HG03342 (cell line): ENCODE results near the gene TOR1AIP2.

Experiments used
- ATAC-seq: cut with Tn5 transposase; IDR thresholded peaks from one replicate; pipeline ENCODE4 v1.9.1; 2021; ENCODE audit warnings: mild to moderate bottlenecking, moderate library complexity; ENCODE audit not compliant: unreplicated experiment

Gene TOR1AIP2

GRCh38 chr1:179826626-179827280, 50.9 kb downstream of the TOR1AIP2 start:
- ATAC-seq = no peak

DNA sequence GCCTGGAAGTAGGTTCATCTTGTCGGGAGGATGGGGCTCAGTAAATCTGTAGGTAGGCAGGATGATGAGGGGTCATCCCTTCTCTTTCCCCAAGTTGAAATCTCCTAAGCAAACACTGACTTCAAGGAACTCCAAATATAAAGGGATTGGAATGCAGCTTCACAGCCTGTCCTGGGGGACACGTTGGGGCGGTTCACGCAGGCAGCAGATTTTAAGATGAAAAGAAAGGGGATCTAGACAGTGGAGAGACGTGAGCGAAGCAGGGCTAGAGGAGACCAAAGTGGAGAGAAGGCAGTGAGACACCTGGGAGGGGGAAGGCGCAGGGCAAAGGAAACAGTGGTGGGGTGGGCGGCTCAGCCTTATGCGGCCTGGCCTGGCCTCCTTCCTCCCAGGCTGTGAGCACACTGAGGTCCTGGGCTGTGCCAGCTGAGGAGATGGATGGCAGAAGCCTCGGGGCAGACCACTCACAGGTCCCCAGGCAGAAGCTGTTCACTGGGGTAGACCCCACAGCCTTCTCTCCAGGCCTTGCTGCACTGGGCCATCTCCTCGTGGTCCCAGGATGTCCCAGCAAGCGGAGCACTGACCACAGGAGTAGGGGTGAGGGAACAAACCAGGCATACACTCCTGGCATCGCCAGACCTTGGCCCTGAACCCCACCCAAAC, 51.7 kb downstream of the TOR1AIP2 start:
- no peak for ATAC-seq

DNA sequence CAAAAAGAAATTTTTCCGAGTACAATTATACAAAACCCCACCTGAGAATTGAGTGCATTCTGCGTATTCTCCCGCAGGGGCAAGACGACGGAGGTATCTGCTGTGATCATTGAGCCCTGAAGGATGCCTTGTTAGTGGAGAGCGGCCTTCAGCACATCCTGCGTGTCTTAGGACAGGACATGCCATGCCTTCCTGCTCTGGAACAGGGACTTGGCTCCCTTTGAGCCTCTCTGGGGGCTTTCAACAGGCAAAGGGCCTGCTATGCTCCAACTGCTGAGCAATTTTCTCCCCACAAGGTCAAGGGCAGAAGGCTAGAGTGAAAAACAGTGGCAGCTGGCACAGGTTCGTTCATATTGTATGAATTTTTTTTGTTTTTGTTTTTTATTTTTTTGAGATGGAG, 52.4 kb downstream of the TOR1AIP2 start:
- no peak for ATAC-seq

GRCh38 chr1:179824265-179824664, 53.3 kb downstream of the TOR1AIP2 start:
- ATAC-seq = no peak

GRCh38 chr1:179823693-179824092, 53.9 kb downstream of the TOR1AIP2 start:
- no peak for ATAC-seq

- no peak for ATAC-seq
Observed at GRCh38 chr1:179822065-179822464, 55.5 kb downstream of the TOR1AIP2 start.

DNA sequence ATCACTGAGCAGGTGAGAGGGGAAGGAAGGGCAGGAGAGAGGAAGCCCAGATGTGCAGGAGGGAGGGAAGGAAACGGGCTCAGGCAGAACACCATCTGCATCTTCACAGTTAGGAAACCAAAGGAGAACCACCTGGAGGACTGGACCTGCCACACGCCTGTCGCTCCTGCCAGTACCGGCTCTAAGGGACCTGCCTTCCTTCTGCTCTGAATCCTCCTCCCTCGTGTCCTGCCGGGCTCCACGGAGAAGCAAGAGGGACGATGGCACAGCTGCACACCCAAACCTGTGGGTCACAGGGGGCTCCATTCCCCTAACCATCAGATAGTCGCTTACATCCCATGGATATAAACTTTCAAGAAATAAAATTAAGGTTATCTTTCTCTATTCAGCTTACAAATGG, 56.1 kb downstream of the TOR1AIP2 start:
- no peak for ATAC-seq

- no peak for ATAC-seq
Observed at GRCh38 chr1:179820226-179820970, 57.2 kb downstream of the TOR1AIP2 start.

GRCh38 chr1:179818743-179819173, 58.8 kb downstream of the TOR1AIP2 start:
- ATAC-seq = no peak

GRCh38 chr1:179818260-179818659, 59.3 kb downstream of the TOR1AIP2 start:
- no peak for ATAC-seq

- no peak for ATAC-seq
Observed at GRCh38 chr1:179817789-179818188, 59.8 kb downstream of the TOR1AIP2 start.

DNA sequence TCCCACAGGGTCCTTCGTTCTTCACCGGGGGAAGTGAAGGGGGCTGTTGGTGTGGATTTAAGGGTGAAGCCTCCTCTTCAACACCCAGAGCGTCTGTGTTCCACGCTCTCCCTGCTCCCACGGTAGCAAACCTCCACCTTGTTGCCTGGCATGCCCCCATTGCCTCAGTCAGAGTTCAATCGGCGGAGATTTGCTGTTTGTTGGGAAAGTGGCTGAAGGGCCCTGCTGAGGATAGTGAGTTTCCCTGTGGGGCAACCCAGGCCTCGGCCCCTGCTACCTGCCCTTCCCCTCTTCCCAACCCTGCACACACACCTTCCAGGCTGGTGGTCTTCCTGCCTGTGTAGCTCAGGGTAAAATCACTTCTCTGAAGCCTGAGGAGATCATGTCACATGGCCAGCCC, 60.5 kb downstream of the TOR1AIP2 start:
- ATAC-seq = no peak

GRCh38 chr1:179816196-179816960, 61.2 kb downstream of the TOR1AIP2 start:
- no peak for ATAC-seq

DNA sequence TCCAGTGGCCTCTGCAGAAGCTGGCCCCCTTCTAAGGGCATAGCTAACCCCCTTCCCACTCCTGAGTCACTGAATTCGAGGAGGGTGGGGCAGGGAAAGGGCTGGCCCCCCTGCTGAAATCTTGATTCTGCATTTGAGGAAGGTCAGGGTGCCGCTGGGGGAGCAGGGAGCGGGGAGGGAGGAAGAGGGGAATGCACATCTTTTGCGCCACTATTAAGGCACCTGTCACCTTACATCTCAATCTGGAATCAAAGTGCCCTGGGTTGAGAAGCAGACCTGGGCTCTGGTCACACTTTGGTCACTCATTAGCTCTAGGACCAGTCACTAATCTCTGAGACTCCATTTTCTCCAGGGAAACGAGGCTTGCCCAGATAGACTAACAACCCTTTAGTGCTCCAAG, 62.0 kb downstream of the TOR1AIP2 start:
- ATAC-seq = no peak

DNA sequence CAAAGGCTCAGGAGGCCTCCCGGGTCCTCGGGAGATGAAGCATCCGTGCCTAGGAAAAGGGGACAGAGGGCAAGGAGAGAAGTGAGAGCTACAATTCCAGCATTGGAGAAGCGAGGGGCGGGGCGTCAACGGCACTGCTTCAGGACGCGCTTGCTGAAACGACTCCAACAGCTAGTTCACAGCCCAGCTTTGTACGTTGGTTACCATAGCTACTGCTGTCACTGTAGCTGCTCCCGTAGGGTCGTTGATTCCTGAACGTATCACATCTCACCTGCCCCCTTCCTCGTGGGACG, 63.1 kb downstream of the TOR1AIP2 start:
- ATAC-seq = peak; percentile 35

DNA sequence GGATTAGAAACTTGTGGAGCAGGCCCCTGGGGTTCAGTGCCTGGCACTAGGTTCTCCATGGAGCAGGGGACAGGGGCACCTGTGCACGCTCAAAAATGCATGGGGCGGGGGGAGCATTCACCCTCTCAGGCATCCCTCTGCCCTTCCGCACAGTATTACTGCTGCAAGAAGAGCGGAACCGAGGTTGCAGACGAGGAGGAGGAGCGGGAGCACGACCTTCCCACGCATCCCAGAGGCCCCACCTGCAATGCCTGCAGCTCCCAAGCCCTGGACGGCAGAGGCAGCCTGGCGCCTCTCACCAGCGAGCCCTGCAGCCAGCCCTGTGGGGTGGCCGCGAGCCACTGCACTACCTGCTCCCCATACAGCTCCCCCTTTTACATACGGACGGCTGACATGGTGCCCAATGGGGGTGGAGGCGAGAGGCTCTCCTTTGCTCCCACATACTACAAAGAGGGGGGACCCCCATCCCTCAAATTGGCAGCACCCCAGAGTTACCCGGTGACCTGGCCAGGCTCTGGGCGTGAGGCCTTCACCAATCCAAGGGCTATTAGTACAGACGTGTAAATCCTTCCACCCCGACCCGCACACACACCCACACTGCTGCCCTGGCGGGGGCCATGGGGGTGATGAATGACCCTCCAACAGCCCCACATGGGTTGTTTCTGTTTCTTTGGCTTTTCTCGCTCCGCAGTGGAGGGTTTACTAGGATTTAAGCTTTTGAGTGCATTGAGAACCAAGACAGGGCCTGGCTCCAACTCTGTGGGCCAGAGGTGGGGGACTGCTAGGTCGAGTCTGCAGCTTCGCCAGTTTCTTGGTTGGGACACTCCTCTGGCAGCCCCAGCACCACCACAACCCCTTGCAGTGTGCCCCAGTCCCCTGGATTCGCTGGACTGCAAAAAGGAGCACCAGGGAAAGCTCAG, 63.7 kb downstream of the TOR1AIP2 start:
- no peak for ATAC-seq

DNA sequence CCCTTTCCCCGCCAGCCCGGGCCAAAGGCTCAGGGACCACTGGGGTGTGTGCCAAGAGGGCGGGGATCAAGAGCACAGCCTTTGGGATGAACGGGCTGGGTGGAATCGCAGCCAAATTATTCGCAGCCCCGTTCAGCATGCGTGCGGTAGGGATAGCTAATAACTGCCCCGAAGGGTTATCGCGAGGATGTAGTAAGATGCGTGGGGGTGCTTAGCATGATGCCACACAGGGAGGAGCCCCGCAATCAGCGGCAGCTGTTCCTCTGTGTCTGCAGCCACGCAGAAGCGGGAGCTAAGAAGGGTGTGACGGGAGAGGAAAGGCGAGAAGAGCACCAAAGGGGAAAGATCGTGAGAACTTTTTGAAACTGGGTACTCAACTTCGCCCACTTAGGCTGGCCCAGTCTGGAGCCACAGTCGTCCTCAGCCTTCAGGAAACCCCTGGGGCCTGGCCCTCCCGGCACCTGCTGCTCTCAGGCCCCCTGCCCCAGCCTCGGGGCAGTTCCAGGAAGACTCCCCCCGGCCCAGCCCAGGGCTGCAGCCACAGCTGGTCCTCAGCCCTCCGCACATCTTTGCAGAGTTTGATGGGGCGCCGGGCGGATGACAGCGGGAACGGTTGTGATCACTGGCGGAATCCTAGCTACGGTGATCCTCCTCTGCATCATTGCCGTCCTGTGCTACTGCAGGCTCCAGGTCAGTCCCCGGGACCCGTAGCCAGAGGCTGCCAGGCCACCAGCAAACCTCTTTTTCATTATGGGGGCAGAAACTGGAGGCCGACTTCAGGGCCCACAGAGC, 64.9 kb downstream of the TOR1AIP2 start:
- ATAC-seq = no peak

DNA sequence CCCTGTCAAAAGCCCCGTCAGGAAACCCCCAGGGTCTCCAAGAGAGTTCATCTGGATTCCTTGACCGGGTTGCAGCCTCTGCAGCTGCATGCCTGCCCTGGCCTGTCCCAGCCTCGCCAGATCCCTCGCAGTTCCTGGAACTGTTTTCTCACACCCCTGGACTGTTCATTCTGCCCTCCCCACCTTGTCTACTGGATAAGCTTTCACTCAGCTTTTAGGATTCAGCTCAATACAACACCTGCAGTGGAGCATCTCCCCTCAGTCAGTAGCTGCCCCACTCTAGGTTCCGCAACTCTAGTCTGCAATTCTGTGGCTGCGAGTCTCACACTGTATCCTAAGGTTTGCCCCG, 67.3 kb downstream of the TOR1AIP2 start:
- no peak for ATAC-seq

GRCh38 chr1:179809506-179810366, 67.9 kb downstream of the TOR1AIP2 start:
- peak; percentile 73 for ATAC-seq
